K562 (cell line): ENCODE measurements around the gene CTF1. TPM values are rescaled to one million over a fixed set of nuclear protein-coding genes. Genes with fewer than 3 reads are reported as not detected.
A peak's percentile ranks its signal among the peaks of the same experiment; 100 is the strongest.

Experiments used
- CC2D1A ChIP-seq: fragments of 450-650 bp; IDR thresholded peaks from 2 replicates; pipeline ENCODE4 v1.6.1; 2017; ENCODE audit warnings: mild to moderate bottlenecking
- CREBBP ChIP-seq: IDR thresholded peaks from one replicate; pipeline ENCODE4 v1.6.1; 2012; ENCODE audit warnings: low read depth, mild to moderate bottlenecking, control low read depth, inconsistent platforms, low read length
- DPF2 ChIP-seq: fragments of 450-650 bp; IDR thresholded peaks from 2 replicates; pipeline ENCODE4 v1.6.1; 2016
- MAFF ChIP-seq: IDR thresholded peaks from 2 replicates; pipeline ENCODE4 v1.6.1; 2012; ENCODE audit warnings: low read length, improper control_type of control experiment
- MAFK ChIP-seq: IDR thresholded peaks from 2 replicates; pipeline ENCODE4 v1.6.1; 2011; ENCODE audit warnings: low read length, improper control_type of control experiment
- MXD1 ChIP-seq: fragments of 250-450 bp; sonication (Bioruptor Pico); IDR thresholded peaks from 2 replicates; pipeline ENCODE4 v1.8.0; 2021; ENCODE audit warnings: borderline replicate concordance, mild to moderate bottlenecking, moderate library complexity; ENCODE audit not compliant: poor library complexity, severe bottlenecking
- NFXL1 ChIP-seq: fragments of 450-650 bp; formaldehyde crosslinking; IDR thresholded peaks from 2 replicates; pipeline ENCODE4 v1.4.0; 2021; ENCODE audit warnings: mild to moderate bottlenecking
- POLR2G ChIP-seq: fragments of 200-400 bp; formaldehyde crosslinking; IDR thresholded peaks from 2 replicates; pipeline ENCODE4 v1.6.1; 2017; ENCODE audit warnings: low read depth, mild to moderate bottlenecking, antibody characterized with exemption, low read length, moderate library complexity
- RREB1 ChIP-seq: fragments of 250-450 bp; sonication (Bioruptor Pico); IDR thresholded peaks from 2 replicates; pipeline ENCODE4 v1.4.0; 2020
- ZNF143 ChIP-seq: sonication (generic); formaldehyde crosslinking; IDR thresholded peaks from 2 replicates; pipeline ENCODE4 v1.9.0; 2022; ENCODE audit warnings: mild to moderate bottlenecking, missing genetic modification reagents
- ZNF224 ChIP-seq: sonication (generic); formaldehyde crosslinking; IDR thresholded peaks from 2 replicates; pipeline ENCODE4 v1.8.0; 2022; ENCODE audit warnings: mild to moderate bottlenecking, missing genetic modification reagents
- ZNF77 ChIP-seq: fragments of 250-450 bp; sonication (Bioruptor Pico); IDR thresholded peaks from 2 replicates; pipeline ENCODE4 v1.5.0; 2020
- polyA plus RNA-seq, 8 experiments: library from polyadenylated mRNA; depleted of rRNA in 4 of 8; stranded (reverse) in 5 of 8; unstranded in 3 of 8; fragments of >200 nt; fragmentation: Nextera tagmentation in 2 of 8; fragmentation: Illumina TruSeq in 1 of 8; extraction: Ambion mirVana in 2 of 8; extraction: Trizol in 1 of 8; gene quantifications; 2 replicates each; pipeline versions ENCODE4 v1.2.1 to v1.2.3, GENCODE V29; 2011 to 2014; ENCODE audit warnings: inconsistent platforms in 1 of 8, missing spikeins in 1 of 8
- total RNA-seq, 7 experiments: library from RNA; depleted of rRNA in 6 of 7; stranded (reverse); fragments of >200 nt in 6 of 7; fragmentation: Illumina TruSeq in 2 of 7; extraction: Trizol in 2 of 7; gene quantifications; 2 replicates each; pipeline versions ENCODE4 v1.2.1 to v1.2.3, GENCODE V29; 2011 to 2021; ENCODE audit warnings: low replicate concordance in 1 of 7
- TF ChIP-seq, protein P1 (sequence below): sonication (generic); formaldehyde crosslinking; IDR thresholded peaks from 2 replicates; pipeline ENCODE4 v1.8.0; 2023; ENCODE audit warnings: missing genetic modification reagents, mild to moderate bottlenecking, borderline replicate concordance
- TF ChIP-seq, protein P2 (sequence below): fragments of 450-650 bp; IDR thresholded peaks from 2 replicates; pipeline ENCODE4 v1.6.1; 2017; ENCODE audit warnings: antibody characterized with exemption

CTF1 gene
- total and polyA plus RNA-seq, 9 of the 15 experiments (the other 6 are each of a cell fraction or from before 2014, with no cell fraction given) = 0.24 to 2.5 (median 0.44) TPM

DNA sequence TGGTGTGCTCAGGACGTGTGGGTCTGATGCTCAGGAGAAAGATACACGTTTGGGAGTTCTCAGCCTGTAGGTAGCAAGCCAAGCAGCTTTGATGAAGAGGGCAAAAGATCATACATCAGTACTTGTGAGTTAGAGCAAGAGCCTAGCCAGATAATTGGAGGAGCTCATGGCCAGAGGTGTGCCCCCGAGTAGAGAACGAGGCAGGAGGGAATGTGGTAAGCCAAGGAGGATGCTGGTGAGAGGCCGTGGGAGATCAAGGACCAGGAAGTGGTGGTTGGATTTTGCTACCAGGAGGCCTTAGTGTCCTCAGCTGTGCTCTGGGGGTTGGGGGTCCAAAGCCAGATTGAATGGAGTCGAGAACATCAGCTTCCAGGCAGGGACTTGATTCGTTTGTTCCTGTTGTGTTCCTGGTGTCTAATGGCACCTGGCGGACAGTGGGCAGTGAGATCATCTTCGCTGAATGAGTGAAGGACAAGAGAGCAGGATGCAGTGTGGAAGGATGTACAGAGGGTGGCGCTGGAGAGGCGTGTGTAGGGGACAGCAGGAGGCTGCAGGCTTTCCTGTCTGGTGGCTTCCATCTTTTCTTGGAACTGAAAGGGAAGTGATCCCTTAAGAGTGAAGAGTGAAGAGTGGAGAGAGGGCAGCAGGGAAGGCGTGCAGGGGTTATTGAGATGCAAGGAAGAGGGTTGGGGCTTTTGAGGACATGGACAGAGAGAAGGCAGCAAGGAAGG, 38.6 kb downstream of the CTF1 start (continued):
- TF ChIP-seq, protein P1, sequence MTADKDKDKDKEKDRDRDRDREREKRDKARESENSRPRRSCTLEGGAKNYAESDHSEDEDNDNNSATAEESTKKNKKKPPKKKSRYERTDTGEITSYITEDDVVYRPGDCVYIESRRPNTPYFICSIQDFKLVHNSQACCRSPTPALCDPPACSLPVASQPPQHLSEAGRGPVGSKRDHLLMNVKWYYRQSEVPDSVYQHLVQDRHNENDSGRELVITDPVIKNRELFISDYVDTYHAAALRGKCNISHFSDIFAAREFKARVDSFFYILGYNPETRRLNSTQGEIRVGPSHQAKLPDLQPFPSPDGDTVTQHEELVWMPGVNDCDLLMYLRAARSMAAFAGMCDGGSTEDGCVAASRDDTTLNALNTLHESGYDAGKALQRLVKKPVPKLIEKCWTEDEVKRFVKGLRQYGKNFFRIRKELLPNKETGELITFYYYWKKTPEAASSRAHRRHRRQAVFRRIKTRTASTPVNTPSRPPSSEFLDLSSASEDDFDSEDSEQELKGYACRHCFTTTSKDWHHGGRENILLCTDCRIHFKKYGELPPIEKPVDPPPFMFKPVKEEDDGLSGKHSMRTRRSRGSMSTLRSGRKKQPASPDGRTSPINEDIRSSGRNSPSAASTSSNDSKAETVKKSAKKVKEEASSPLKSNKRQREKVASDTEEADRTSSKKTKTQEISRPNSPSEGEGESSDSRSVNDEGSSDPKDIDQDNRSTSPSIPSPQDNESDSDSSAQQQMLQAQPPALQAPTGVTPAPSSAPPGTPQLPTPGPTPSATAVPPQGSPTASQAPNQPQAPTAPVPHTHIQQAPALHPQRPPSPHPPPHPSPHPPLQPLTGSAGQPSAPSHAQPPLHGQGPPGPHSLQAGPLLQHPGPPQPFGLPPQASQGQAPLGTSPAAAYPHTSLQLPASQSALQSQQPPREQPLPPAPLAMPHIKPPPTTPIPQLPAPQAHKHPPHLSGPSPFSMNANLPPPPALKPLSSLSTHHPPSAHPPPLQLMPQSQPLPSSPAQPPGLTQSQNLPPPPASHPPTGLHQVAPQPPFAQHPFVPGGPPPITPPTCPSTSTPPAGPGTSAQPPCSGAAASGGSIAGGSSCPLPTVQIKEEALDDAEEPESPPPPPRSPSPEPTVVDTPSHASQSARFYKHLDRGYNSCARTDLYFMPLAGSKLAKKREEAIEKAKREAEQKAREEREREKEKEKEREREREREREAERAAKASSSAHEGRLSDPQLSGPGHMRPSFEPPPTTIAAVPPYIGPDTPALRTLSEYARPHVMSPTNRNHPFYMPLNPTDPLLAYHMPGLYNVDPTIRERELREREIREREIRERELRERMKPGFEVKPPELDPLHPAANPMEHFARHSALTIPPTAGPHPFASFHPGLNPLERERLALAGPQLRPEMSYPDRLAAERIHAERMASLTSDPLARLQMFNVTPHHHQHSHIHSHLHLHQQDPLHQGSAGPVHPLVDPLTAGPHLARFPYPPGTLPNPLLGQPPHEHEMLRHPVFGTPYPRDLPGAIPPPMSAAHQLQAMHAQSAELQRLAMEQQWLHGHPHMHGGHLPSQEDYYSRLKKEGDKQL (CRISPR knock-in tag) = no peak
- TF ChIP-seq NFXL1 (no peak), MXD1 (no peak), ZNF224 (CRISPR knock-in tag) (no peak), CC2D1A (peak; percentile 47; the same call in 1 of the 2 replicates), DPF2 (no peak), CREBBP (no peak), MAFK (no peak), POLR2G (no peak), MAFF (no peak), RREB1 (CRISPR knock-in tag) (no peak), ZNF77 (CRISPR knock-in tag) (no peak), ZNF143 (CRISPR knock-in tag) (peak; percentile 25; the same call in 1 of the 2 replicates)
- TF ChIP-seq, protein P2, sequence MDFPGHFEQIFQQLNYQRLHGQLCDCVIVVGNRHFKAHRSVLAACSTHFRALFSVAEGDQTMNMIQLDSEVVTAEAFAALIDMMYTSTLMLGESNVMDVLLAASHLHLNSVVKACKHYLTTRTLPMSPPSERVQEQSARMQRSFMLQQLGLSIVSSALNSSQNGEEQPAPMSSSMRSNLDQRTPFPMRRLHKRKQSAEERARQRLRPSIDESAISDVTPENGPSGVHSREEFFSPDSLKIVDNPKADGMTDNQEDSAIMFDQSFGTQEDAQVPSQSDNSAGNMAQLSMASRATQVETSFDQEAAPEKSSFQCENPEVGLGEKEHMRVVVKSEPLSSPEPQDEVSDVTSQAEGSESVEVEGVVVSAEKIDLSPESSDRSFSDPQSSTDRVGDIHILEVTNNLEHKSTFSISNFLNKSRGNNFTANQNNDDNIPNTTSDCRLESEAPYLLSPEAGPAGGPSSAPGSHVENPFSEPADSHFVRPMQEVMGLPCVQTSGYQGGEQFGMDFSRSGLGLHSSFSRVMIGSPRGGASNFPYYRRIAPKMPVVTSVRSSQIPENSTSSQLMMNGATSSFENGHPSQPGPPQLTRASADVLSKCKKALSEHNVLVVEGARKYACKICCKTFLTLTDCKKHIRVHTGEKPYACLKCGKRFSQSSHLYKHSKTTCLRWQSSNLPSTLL = no peak
